Measurements from ENCODE around the gene MCU. TPM values are rescaled to one million over a fixed set of nuclear protein-coding genes. Genes with fewer than 3 reads are reported as not detected.

The MCU gene
- total RNA-seq, 1 donor from 2014 or later, result 31.8 TPM

- TF ChIP-seq EZH2 (IDR thresholded peaks at IDR 0.05; ENCODE audit: insufficient read depth, low read length), result no peak
- TF ChIP-seq, protein P1, sequence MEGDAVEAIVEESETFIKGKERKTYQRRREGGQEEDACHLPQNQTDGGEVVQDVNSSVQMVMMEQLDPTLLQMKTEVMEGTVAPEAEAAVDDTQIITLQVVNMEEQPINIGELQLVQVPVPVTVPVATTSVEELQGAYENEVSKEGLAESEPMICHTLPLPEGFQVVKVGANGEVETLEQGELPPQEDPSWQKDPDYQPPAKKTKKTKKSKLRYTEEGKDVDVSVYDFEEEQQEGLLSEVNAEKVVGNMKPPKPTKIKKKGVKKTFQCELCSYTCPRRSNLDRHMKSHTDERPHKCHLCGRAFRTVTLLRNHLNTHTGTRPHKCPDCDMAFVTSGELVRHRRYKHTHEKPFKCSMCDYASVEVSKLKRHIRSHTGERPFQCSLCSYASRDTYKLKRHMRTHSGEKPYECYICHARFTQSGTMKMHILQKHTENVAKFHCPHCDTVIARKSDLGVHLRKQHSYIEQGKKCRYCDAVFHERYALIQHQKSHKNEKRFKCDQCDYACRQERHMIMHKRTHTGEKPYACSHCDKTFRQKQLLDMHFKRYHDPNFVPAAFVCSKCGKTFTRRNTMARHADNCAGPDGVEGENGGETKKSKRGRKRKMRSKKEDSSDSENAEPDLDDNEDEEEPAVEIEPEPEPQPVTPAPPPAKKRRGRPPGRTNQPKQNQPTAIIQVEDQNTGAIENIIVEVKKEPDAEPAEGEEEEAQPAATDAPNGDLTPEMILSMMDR (IDR thresholded peaks at IDR 0.05; ENCODE audit: insufficient read depth, low read depth, low read length), result no peak
- H3K27me3 Mint-ChIP-seq (ENCODE audit: low read depth, unreplicated experiment), result no peaks in the 10 kb centered on the region
- Histone ChIP-seq H3K27ac (ENCODE audit: low read depth, low read length) (no peak overlapping the region), H3K27me3 (ENCODE audit: insufficient read depth, low read length) (no peaks in the 10 kb centered on the region), H3K4me2 (ENCODE audit: low read length) (no peak overlapping the region), H2AFZ (ENCODE audit: low read depth, low read length) (no peak overlapping the region), H3K79me2 (ENCODE audit: insufficient read depth, low read length) (no peaks in the 10 kb centered on the region), H3K36me3 (ENCODE audit: insufficient read depth, low read length) (no peaks in the 10 kb centered on the region), H4K20me1 (ENCODE audit: insufficient read depth, low read length) (no peaks in the 10 kb centered on the region), H3K9ac (ENCODE audit: low read length) (no peak overlapping the region), H3K4me3 (ENCODE audit: insufficient read depth, low read depth, low read length) (no peak overlapping the region), H3K4me1 (ENCODE audit: insufficient read depth, low read length) (peaks cover 7% of the 10 kb centered on the region), H3K9me3 (ENCODE audit: insufficient read depth, low read depth, low read length) (no peaks in the 10 kb centered on the region)
- no peak overlapping the region for H3K27ac Mint-ChIP-seq (ENCODE audit: unreplicated experiment)
- no peak overlapping the region for H3K4me3 Mint-ChIP-seq (ENCODE audit: unreplicated experiment)
- H3K4me1 Mint-ChIP-seq (ENCODE audit: low read depth, unreplicated experiment), result peaks cover 6% of the 10 kb centered on the region
- FAIRE-seq (no peak), DNase-seq (ENCODE audit: low read depth) (no peak)
- H3K9me3 Mint-ChIP-seq (ENCODE audit: unreplicated experiment), result no peaks in the 10 kb centered on the region
- peaks cover 26% of the 10 kb centered on the region for H3K36me3 Mint-ChIP-seq (ENCODE audit: low read depth, unreplicated experiment)
Measured at GRCh38 chr10:72885953-72886352, 194.0 kb downstream of the MCU start.

DNA sequence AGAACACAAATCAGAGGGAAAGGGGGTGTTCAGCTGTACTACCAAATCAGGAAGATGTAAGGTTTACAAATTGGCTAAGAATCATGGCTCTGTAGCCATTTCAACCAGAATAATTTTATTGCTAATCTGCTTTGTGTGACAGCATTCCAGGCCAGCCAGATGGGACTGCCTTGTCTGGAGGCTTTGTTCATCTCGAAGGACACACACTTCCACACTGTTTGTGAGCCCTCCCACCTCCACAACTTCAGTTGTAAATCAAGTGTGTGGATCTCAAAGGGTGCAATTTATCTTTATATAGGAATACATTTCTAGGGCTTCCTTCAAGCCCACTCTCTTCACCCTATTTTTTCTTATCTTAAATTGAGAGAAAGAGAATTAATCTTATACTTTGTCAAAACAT lies 194.7 kb downstream of the MCU start:
- H4K20me1 ChIP-seq (ENCODE audit: insufficient read depth, low read length), result no peaks in the 10 kb centered on the region
- H3K36me3 ChIP-seq (ENCODE audit: insufficient read depth, low read length), result no peaks in the 10 kb centered on the region
- H3K79me2 ChIP-seq (ENCODE audit: insufficient read depth, low read length), result no peaks in the 10 kb centered on the region
- peaks cover 24% of the 10 kb centered on the region for H3K36me3 Mint-ChIP-seq (ENCODE audit: low read depth, unreplicated experiment)
- H3K27ac ChIP-seq (ENCODE audit: low read depth, low read length), result no peak overlapping the region
- H3K9me3 Mint-ChIP-seq (ENCODE audit: unreplicated experiment), result no peaks in the 10 kb centered on the region
- no peaks in the 10 kb centered on the region for H3K9me3 ChIP-seq (ENCODE audit: insufficient read depth, low read depth, low read length)
- peaks cover 6% of the 10 kb centered on the region for H3K4me1 Mint-ChIP-seq (ENCODE audit: low read depth, unreplicated experiment)
- peaks cover 7% of the 10 kb centered on the region for H3K4me1 ChIP-seq (ENCODE audit: insufficient read depth, low read length)
- DNase-seq (ENCODE audit: low read depth) (no peak), FAIRE-seq (no peak)
- no peak for TF ChIP-seq EZH2 (IDR thresholded peaks at IDR 0.05; ENCODE audit: insufficient read depth, low read length)
- TF ChIP-seq, protein P1 (IDR thresholded peaks at IDR 0.05; ENCODE audit: insufficient read depth, low read depth, low read length), result no peak
- no peak overlapping the region for H3K27ac Mint-ChIP-seq (ENCODE audit: unreplicated experiment)
- H3K4me2 ChIP-seq (ENCODE audit: low read length), result no peak overlapping the region
- no peaks in the 10 kb centered on the region for H3K27me3 ChIP-seq (ENCODE audit: insufficient read depth, low read length)
- H3K4me3 Mint-ChIP-seq (ENCODE audit: unreplicated experiment), result no peak overlapping the region
- H2AFZ ChIP-seq (ENCODE audit: low read depth, low read length), result no peak overlapping the region
- no peak overlapping the region for H3K9ac ChIP-seq (ENCODE audit: low read length)
- H3K4me3 ChIP-seq (ENCODE audit: insufficient read depth, low read depth, low read length), result no peak overlapping the region
- H3K27me3 Mint-ChIP-seq (ENCODE audit: low read depth, unreplicated experiment), result no peaks in the 10 kb centered on the region

GRCh38 chr10:72887043-72887442 lies 195.1 kb downstream of the MCU start:
- Histone ChIP-seq H4K20me1 (ENCODE audit: insufficient read depth, low read length) (no peaks in the 10 kb centered on the region), H3K27ac (ENCODE audit: low read depth, low read length) (no peak overlapping the region), H3K27me3 (ENCODE audit: insufficient read depth, low read length) (no peaks in the 10 kb centered on the region), H3K4me2 (ENCODE audit: low read length) (peak overlapping the region; percentile 54), H3K79me2 (ENCODE audit: insufficient read depth, low read length) (no peaks in the 10 kb centered on the region), H3K4me3 (ENCODE audit: insufficient read depth, low read depth, low read length) (peak overlapping the region; percentile 8), H3K4me1 (ENCODE audit: insufficient read depth, low read length) (peaks cover 7% of the 10 kb centered on the region), H3K9me3 (ENCODE audit: insufficient read depth, low read depth, low read length) (no peaks in the 10 kb centered on the region), H3K36me3 (ENCODE audit: insufficient read depth, low read length) (no peaks in the 10 kb centered on the region), H3K9ac (ENCODE audit: low read length) (no peak overlapping the region), H2AFZ (ENCODE audit: low read depth, low read length) (no peak overlapping the region)
- FAIRE-seq (no peak), DNase-seq (ENCODE audit: low read depth) (no peak)
- no peaks in the 10 kb centered on the region for H3K27me3 Mint-ChIP-seq (ENCODE audit: low read depth, unreplicated experiment)
- H3K27ac Mint-ChIP-seq (ENCODE audit: unreplicated experiment), result no peak overlapping the region
- H3K9me3 Mint-ChIP-seq (ENCODE audit: unreplicated experiment), result no peaks in the 10 kb centered on the region
- H3K4me3 Mint-ChIP-seq (ENCODE audit: unreplicated experiment), result no peak overlapping the region
- TF ChIP-seq, protein P1 (IDR thresholded peaks at IDR 0.05; ENCODE audit: insufficient read depth, low read depth, low read length), result no peak
- no peak for TF ChIP-seq EZH2 (IDR thresholded peaks at IDR 0.05; ENCODE audit: insufficient read depth, low read length)
- H3K36me3 Mint-ChIP-seq (ENCODE audit: low read depth, unreplicated experiment), result peaks cover 20% of the 10 kb centered on the region
- H3K4me1 Mint-ChIP-seq (ENCODE audit: low read depth, unreplicated experiment), result peaks cover 6% of the 10 kb centered on the region
